HCT116 (cell line): ENCODE data around the gene SLC6A8. TPM values are rescaled to one million over a fixed set of nuclear protein-coding genes. Genes with fewer than 3 reads are reported as not detected.

Experiments
- ATAC-seq: fragments of 200-7000 bp; cut with Tn5 transposase; 2 replicates; pipeline ENCODE4 v1.9.1; 2020; ENCODE audit warnings: mild to moderate bottlenecking, moderate library complexity
- BruUV-seq: library from RNA; stranded (reverse); fragments of 400-500 nt; replicated peaks from 2 replicates; lab custom pipeline; 2021; lab: Mats Ljungman, UMichigan
- CTCF ChIA-PET: fragments of 300-600 bp; sonication (Branson Sonifier 250); formaldehyde crosslinking; loops from one replicate; lab custom pipeline; 2021; ENCODE audit warnings: antibody characterized with exemption; lab: Charles Lee
- POLR2A ChIA-PET: fragments of 300-600, 350-600 bp; sonication (Branson Sonifier 250); formaldehyde crosslinking; loops from one replicate; lab custom pipeline; 2021; ENCODE audit warnings: antibody characterized with exemption; lab: Charles Lee
- RAD21 ChIA-PET, 2 experiments: fragments of 300-600 bp; sonication (Branson Sonifier 250); formaldehyde crosslinking; loops; one replicate each; lab custom pipeline; 2023; ENCODE audit warnings: low total read pairs in 2 of 2; ENCODE audit not compliant: uncharacterized antibody in 2 of 2, unreplicated experiment in 2 of 2, low non-redundant PET in 1 of 2; lab: Charles Lee
- DNase-seq: peaks from one replicate; pipeline ENCODE4 v3.0.0-alpha.2; 2010; ENCODE audit warnings: low read depth, low spot score
- H2AFZ ChIP-seq: fragments of 200-600 bp; shearing (Covaris generic), sonication (generic); 2 replicates; pipeline ENCODE4 v1.6.1; 2017; ENCODE audit warnings: low read depth, mixed run types, mixed read lengths, antibody characterized with exemption, low read length; ENCODE audit not compliant: poor library complexity, severe bottlenecking
- H3K27ac ChIP-seq: 2 replicates; pipeline ENCODE4 v1.5.1; 2012; ENCODE audit warnings: low read depth, low read length
- H3K27me3 ChIP-seq: fragments of 200-600 bp; sonication (generic); 2 replicates; pipeline ENCODE4 v1.6.1; 2016; ENCODE audit warnings: mixed run types, low read length, mixed read lengths; ENCODE audit not compliant: insufficient read depth
- H3K36me3 ChIP-seq, 2 experiments: fragments of 200-500 bp in 1 of 2; fragments of 200-600 bp in 1 of 2; sonication (Bioruptor generic) in 1 of 2; sonication (generic) in 1 of 2; 2 replicates each; pipeline versions ENCODE4 v1.5.1 to v1.6.1; 2014 to 2016; ENCODE audit warnings: low read length in 2 of 2, inconsistent platforms in 1 of 2, mixed read lengths in 1 of 2, mixed run types in 1 of 2; ENCODE audit not compliant: insufficient read depth in 2 of 2, control insufficient read depth in 1 of 2
- H3K4me1 ChIP-seq, 2 experiments: fragments of 200-600 bp in 1 of 2; sonication (generic) in 1 of 2; 2 replicates each; pipeline versions ENCODE4 v1.5.1 to v1.6.1; 2012 to 2017; ENCODE audit warnings: low read length in 2 of 2, inconsistent platforms in 1 of 2, mild to moderate bottlenecking in 1 of 2, mixed read lengths in 1 of 2, mixed run types in 1 of 2, moderate library complexity in 1 of 2; ENCODE audit not compliant: insufficient read depth in 2 of 2, control insufficient read depth in 1 of 2
- H3K4me2 ChIP-seq: fragments of 200-600 bp; sonication (generic); 2 replicates; pipeline ENCODE4 v1.6.1; 2017; ENCODE audit warnings: mixed run types, low read length, mixed read lengths
- H3K4me3 ChIP-seq, 2 experiments: fragments of 200-600 bp in 1 of 2; sonication (generic) in 1 of 2; replicated peaks in 1 of 2; 2 replicates each; pipeline ENCODE4 v1.5.1; 2011 to 2016; ENCODE audit warnings: low read length in 2 of 2, control low read depth in 1 of 2, low read depth in 1 of 2, mild to moderate bottlenecking in 1 of 2, mixed read lengths in 1 of 2, mixed run types in 1 of 2
- H3K79me2 ChIP-seq: fragments of 200-600 bp; sonication (generic); 2 replicates; pipeline ENCODE4 v1.6.1; 2017; ENCODE audit warnings: mild to moderate bottlenecking, mixed run types, low read length, moderate library complexity, mixed read lengths; ENCODE audit not compliant: insufficient read depth
- H3K9ac ChIP-seq: fragments of 200-600 bp; sonication (generic); 2 replicates; pipeline ENCODE4 v1.6.1; 2016; ENCODE audit warnings: low read length, mixed read lengths
- H3K9me2 ChIP-seq: fragments of 200-600 bp; sonication (generic), shearing (Covaris generic); 2 replicates; pipeline ENCODE4 v1.6.1; 2017; ENCODE audit warnings: mixed run types, mild to moderate bottlenecking, moderate library complexity; ENCODE audit not compliant: insufficient read depth
- H3K9me3 ChIP-seq, 2 experiments: fragments of 200-500 bp in 1 of 2; fragments of 200-600 bp in 1 of 2; sonication (Bioruptor generic) in 1 of 2; sonication (generic) in 1 of 2; 2 replicates each; pipeline ENCODE4 v1.6.1; 2014 to 2017; ENCODE audit warnings: low read length in 2 of 2, mixed read lengths in 2 of 2, inconsistent platforms in 1 of 2, low read depth in 1 of 2, mild to moderate bottlenecking in 1 of 2, mixed run types in 1 of 2, moderate library complexity in 1 of 2; ENCODE audit not compliant: control insufficient read depth in 1 of 2, insufficient read depth in 1 of 2
- H4K20me1 ChIP-seq: fragments of 200-600 bp; sonication (generic), shearing (Covaris generic); 2 replicates; pipeline ENCODE4 v1.6.1; 2017; ENCODE audit warnings: mixed run types, mild to moderate bottlenecking, moderate library complexity; ENCODE audit not compliant: insufficient read depth
- TCF7L2 ChIP-seq: IDR thresholded peaks from 2 replicates; pipeline ENCODE4 v1.7.0; 2011; ENCODE audit warnings: borderline replicate concordance, inconsistent platforms; ENCODE audit not compliant: insufficient read depth, insufficient read length; ENCODE audit errors: extremely low read depth
- intact Hi-C: fragments of 100-400 bp; cut with micrococcal nuclease; formaldehyde crosslinking; loops from 2 replicates; pipeline ENCODE4 v1.10.0; 2022
- total RNA-seq: library from RNA; stranded (reverse); gene quantifications from one replicate; pipeline ENCODE4 v1.2.1, GENCODE V29; 2021; ENCODE audit not compliant: unreplicated experiment
- TF ChIP-seq, protein P1 (sequence below), 3 experiments: fragments of 200-600 bp in 1 of 3; sonication (generic) in 1 of 3; IDR thresholded peaks in 2 of 3; conservative IDR thresholded peaks in 1 of 3; 2 replicates each; pipeline ENCODE4 v1.5.1; 2012 to 2017; ENCODE audit warnings: low read depth in 2 of 3, low read length in 2 of 3, antibody characterized with exemption in 1 of 3, borderline replicate concordance in 1 of 3, control low read depth in 1 of 3, mild to moderate bottlenecking in 1 of 3, mixed read lengths in 1 of 3, mixed run types in 1 of 3, moderate library complexity in 1 of 3; ENCODE audit not compliant: insufficient read depth in 1 of 3

SLC6A8 gene
- total RNA-seq, 1 experiment from 2014 or later = 101 TPM

DNA sequence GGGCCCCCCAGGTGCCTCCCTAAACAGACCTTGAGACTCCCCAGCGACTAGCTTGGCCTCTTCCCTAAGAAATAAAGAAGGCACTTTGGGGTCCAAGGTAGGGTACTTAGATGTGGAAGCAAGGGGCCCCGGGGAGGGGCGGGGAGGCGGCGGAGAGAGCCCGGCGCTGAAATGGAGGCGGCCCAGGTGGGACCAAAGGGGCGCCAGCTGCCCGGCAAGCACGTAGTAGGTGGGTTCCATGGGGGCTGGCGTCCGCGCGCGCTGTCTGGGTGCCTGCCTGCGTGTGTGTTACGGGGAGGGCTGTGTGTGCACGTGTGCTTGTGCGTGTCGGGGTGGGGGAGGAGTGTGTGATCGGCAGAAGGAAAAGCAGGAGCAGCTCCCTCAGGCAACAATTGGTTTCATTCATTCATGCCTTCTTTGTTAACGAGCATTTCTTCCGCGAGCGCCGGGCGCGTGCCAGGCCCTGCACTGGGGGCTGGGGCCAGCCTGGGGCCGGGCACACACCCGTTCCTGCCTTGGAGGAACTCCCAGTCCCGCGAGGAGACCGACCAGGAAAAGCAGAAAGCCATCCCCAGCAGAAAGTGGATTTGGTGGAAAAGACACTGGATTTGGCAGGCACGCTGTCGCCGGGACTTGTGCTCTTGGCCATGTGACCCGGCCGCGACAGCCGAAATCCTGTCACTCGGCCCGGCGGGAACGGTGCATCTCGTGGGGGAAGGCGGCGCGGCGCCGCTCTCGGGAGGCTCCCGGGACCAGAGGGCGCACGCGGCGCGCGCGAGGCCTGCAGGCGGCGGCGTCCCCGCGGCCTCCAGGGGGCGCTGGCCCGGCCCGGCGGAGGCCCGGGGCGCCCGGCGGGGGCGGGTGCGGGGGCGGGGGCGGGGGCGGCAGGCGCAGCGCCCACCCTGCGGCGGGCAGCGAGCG lies 44.0 kb upstream of the SLC6A8 start:
- H4K20me1 ChIP-seq = no peaks in the 10 kb centered on the region

More for the DNA sequence above, 44.0 kb upstream of the SLC6A8 start:
- H3K27ac ChIP-seq = no peak overlapping the region
- no peaks in the 10 kb centered on the region for H3K9me3 ChIP-seq
- peak overlapping the region; percentile 16 to 21; a peak in 2 of 4 replicates for H3K4me3 ChIP-seq
- DNase-seq (no peak), ATAC-seq (peak; percentile 72)
- intact Hi-C loops = no loop called here
- H3K4me2 ChIP-seq = peak overlapping the region; percentile 59
- ChIA-PET CTCF (no interaction called here), POLR2A (no interaction called here), RAD21 (no interaction called here)
- H2AFZ ChIP-seq = no peak overlapping the region
- no peaks in the 10 kb centered on the region for H3K79me2 ChIP-seq
- peak overlapping the region; percentile 43 for H3K9ac ChIP-seq
- no peaks in the 10 kb centered on the region for H3K27me3 ChIP-seq
- H3K4me1 ChIP-seq = peaks cover 3 to 21% of the 10 kb centered on the region in 2 experiments; a peak in 2 of 4 replicates
- BruUV-seq = no TSS peak
- no peaks in the 10 kb centered on the region for H3K9me2 ChIP-seq
- H3K36me3 ChIP-seq = no peaks in the 10 kb centered on the region
- TF ChIP-seq, protein P1, sequence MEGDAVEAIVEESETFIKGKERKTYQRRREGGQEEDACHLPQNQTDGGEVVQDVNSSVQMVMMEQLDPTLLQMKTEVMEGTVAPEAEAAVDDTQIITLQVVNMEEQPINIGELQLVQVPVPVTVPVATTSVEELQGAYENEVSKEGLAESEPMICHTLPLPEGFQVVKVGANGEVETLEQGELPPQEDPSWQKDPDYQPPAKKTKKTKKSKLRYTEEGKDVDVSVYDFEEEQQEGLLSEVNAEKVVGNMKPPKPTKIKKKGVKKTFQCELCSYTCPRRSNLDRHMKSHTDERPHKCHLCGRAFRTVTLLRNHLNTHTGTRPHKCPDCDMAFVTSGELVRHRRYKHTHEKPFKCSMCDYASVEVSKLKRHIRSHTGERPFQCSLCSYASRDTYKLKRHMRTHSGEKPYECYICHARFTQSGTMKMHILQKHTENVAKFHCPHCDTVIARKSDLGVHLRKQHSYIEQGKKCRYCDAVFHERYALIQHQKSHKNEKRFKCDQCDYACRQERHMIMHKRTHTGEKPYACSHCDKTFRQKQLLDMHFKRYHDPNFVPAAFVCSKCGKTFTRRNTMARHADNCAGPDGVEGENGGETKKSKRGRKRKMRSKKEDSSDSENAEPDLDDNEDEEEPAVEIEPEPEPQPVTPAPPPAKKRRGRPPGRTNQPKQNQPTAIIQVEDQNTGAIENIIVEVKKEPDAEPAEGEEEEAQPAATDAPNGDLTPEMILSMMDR (IDR thresholded peaks at IDR 0.05 in 2 of 3, conservative IDR thresholded peaks at IDR 0.05 in 1 of 3; ENCODE audit: borderline replicate concordance in 1 of 3, insufficient read depth in 1 of 3, low read depth in 2 of 3, low read length in 2 of 3) = 0 out of 6 replicates have a peak, but pooled peaks of 1 of the 3 experiments have one; percentile 3
- TF ChIP-seq TCF7L2 = no peak
